ENCODE measurements around the gene BMERB1.

GRCh38 chr16:15403392-15403995, 30.9 kb upstream of the BMERB1 start:
- TF ChIP-seq POLR2AphosphoS5 (IDR thresholded peaks at IDR 0.05; ENCODE audit: low read depth), result no peak
- no peak for TF ChIP-seq CTCF (conservative IDR thresholded peaks at IDR 0.05; ENCODE audit: low read depth in 2 of 2)
- no peak for TF ChIP-seq EZH2 (IDR thresholded peaks at IDR 0.05; ENCODE audit: low read depth, unreplicated experiment)
- TF ChIP-seq EZH2phosphoT487 (IDR thresholded peaks at IDR 0.05; ENCODE audit: unreplicated experiment), result no peak
- no peak for TF ChIP-seq ZNF331 (CRISPR knock-in tag; IDR thresholded peaks at IDR 0.05; ENCODE audit: low read depth)
- TF ChIP-seq CREB1 (CRISPR knock-in tag; IDR thresholded peaks at IDR 0.05; ENCODE audit: low read depth), result no peak
- TF ChIP-seq JUNB (IDR thresholded peaks at IDR 0.05; ENCODE audit: unreplicated experiment), result no peak
- TF ChIP-seq REST (IDR thresholded peaks at IDR 0.05; ENCODE audit: unreplicated experiment), result no peak
